ENCODE data around the gene SLIT3.

The SLIT3 gene

DNA sequence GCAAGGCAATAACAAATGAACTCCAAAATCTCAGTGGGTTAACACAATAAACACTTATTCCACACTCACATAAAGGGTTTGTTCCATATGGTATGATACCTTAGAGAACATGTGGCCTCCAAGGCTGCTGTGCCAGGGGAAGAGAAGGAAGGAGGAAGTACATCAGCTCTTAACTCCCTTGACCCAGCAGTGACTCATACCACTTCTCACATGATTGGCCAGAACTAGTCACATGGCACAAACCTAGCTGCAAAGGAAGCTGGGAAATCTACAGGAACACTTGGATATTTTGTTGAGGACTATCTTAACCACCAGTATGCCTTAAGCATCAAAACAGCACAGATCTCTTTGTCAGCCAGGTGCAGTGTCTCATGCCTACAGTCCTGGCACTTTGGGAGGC lies 99.3 kb downstream of the SLIT3 start:
- Histone ChIP-seq H3K27me3 (ENCODE audit: insufficient read depth, low read length, poor library complexity, severe bottlenecking) (no peaks in the 10 kb centered on the region), H3K79me2 (ENCODE audit: insufficient read depth, low read length) (no peaks in the 10 kb centered on the region), H3K9me3 (ENCODE audit: insufficient read depth, low read depth, low read length) (no peaks in the 10 kb centered on the region), H3K9me2 (replicated peaks; ENCODE audit: low read depth, low read length) (no peaks in the 10 kb centered on the region), H4K20me1 (ENCODE audit: insufficient read depth, low read length, poor library complexity, severe bottlenecking) (no peaks in the 10 kb centered on the region), H3K9ac (ENCODE audit: low read depth, low read length, poor library complexity, severe bottlenecking) (no peak overlapping the region), H2AFZ (ENCODE audit: low read length) (no peak overlapping the region), H3K4me1 (ENCODE audit: insufficient read depth, low read length, poor library complexity, severe bottlenecking) (no peaks in the 10 kb centered on the region), H3K4me3 (ENCODE audit: low read length, poor library complexity, severe bottlenecking) (no peak overlapping the region), H3K4me2 (ENCODE audit: low read depth, low read length, poor library complexity, severe bottlenecking) (no peak overlapping the region), H3K36me3 (ENCODE audit: insufficient read depth, low read length) (no peaks in the 10 kb centered on the region), H3F3A (ENCODE audit: low read depth) (no peaks in the 10 kb centered on the region)
- TF ChIP-seq, protein P1, sequence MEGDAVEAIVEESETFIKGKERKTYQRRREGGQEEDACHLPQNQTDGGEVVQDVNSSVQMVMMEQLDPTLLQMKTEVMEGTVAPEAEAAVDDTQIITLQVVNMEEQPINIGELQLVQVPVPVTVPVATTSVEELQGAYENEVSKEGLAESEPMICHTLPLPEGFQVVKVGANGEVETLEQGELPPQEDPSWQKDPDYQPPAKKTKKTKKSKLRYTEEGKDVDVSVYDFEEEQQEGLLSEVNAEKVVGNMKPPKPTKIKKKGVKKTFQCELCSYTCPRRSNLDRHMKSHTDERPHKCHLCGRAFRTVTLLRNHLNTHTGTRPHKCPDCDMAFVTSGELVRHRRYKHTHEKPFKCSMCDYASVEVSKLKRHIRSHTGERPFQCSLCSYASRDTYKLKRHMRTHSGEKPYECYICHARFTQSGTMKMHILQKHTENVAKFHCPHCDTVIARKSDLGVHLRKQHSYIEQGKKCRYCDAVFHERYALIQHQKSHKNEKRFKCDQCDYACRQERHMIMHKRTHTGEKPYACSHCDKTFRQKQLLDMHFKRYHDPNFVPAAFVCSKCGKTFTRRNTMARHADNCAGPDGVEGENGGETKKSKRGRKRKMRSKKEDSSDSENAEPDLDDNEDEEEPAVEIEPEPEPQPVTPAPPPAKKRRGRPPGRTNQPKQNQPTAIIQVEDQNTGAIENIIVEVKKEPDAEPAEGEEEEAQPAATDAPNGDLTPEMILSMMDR (conservative IDR thresholded peaks at IDR 0.05; ENCODE audit: low read length) = no peak
- TF ChIP-seq EZH2phosphoT487 (IDR thresholded peaks at IDR 0.05; ENCODE audit: borderline replicate concordance) = no peak

DNA sequence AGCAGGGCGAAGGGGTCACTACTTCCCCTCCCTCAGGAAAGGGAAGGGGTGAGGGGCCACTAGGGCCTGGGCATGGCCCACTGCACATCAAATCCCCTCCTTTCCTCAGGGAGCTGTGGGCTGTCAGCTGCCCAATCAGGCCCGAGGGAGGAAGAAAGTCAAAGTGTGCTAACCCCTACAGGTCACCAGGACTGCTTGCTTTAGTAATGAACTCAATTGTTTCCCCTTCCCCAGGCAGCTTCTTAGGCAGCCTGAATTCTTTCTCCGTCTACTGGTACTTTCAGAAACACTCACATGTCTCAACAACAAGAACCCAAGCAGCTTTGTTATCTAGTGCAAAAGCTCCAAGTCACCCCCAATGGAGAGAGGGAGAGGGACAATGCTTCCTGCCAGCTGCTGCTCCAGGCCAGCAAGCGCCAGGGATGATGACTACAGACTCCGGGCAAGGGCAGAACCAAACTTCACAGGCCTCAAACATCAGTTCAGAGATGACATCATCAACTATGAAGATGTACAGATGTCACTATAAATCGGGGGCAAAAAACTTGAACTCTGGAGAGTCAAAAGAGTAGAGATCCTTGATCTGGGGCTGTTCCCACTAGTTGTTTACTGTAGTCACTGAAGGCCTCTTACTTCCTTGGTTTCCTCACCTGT lies 100.7 kb downstream of the SLIT3 start:
- Histone ChIP-seq H3K9me3 (ENCODE audit: insufficient read depth, low read depth, low read length) (no peaks in the 10 kb centered on the region), H3K27me3 (ENCODE audit: insufficient read depth, low read length, poor library complexity, severe bottlenecking) (no peaks in the 10 kb centered on the region), H3K4me3 (ENCODE audit: low read length, poor library complexity, severe bottlenecking) (no peak overlapping the region), H3F3A (ENCODE audit: low read depth) (no peaks in the 10 kb centered on the region), H2AFZ (ENCODE audit: low read length) (no peak overlapping the region), H3K4me2 (ENCODE audit: low read depth, low read length, poor library complexity, severe bottlenecking) (no peak overlapping the region), H3K4me1 (ENCODE audit: insufficient read depth, low read length, poor library complexity, severe bottlenecking) (no peaks in the 10 kb centered on the region), H3K9me2 (replicated peaks; ENCODE audit: low read depth, low read length) (no peaks in the 10 kb centered on the region), H3K79me2 (ENCODE audit: insufficient read depth, low read length) (no peaks in the 10 kb centered on the region), H3K9ac (ENCODE audit: low read depth, low read length, poor library complexity, severe bottlenecking) (no peak overlapping the region), H3K36me3 (ENCODE audit: insufficient read depth, low read length) (no peaks in the 10 kb centered on the region), H4K20me1 (ENCODE audit: insufficient read depth, low read length, poor library complexity, severe bottlenecking) (no peaks in the 10 kb centered on the region)
- no peak for TF ChIP-seq EZH2phosphoT487 (IDR thresholded peaks at IDR 0.05; ENCODE audit: borderline replicate concordance)
- TF ChIP-seq, protein P1 (conservative IDR thresholded peaks at IDR 0.05; ENCODE audit: low read length) = no peak

DNA sequence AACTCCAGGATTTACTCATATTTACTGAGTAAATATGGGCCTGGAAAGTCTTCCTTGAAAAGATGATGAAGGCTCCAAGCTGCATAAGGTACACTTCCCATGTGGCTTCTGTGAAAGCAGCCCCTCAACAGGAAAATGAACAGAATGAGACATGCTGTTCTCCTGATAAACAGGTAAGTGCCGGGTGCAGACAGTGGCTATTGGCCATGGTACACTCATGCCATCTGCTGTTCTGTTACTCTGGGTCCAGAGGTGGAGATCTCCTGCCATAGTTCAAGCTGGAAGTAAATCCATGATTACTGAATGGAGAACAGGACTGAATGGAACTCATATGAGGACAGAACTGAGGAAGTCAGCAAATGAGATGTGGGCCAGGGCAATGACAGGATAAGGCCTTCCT lies 103.6 kb downstream of the SLIT3 start:
- Histone ChIP-seq H3K27me3 (ENCODE audit: insufficient read depth, low read length, poor library complexity, severe bottlenecking) (no peaks in the 10 kb centered on the region), H3K4me3 (ENCODE audit: low read length, poor library complexity, severe bottlenecking) (no peak overlapping the region), H3K4me2 (ENCODE audit: low read depth, low read length, poor library complexity, severe bottlenecking) (no peak overlapping the region), H3K9me3 (ENCODE audit: insufficient read depth, low read depth, low read length) (no peaks in the 10 kb centered on the region), H3K36me3 (ENCODE audit: insufficient read depth, low read length) (no peaks in the 10 kb centered on the region), H3K4me1 (ENCODE audit: insufficient read depth, low read length, poor library complexity, severe bottlenecking) (no peaks in the 10 kb centered on the region), H2AFZ (ENCODE audit: low read length) (no peak overlapping the region), H4K20me1 (ENCODE audit: insufficient read depth, low read length, poor library complexity, severe bottlenecking) (no peaks in the 10 kb centered on the region), H3F3A (ENCODE audit: low read depth) (no peaks in the 10 kb centered on the region), H3K9me2 (replicated peaks; ENCODE audit: low read depth, low read length) (no peaks in the 10 kb centered on the region), H3K9ac (ENCODE audit: low read depth, low read length, poor library complexity, severe bottlenecking) (no peak overlapping the region), H3K79me2 (ENCODE audit: insufficient read depth, low read length) (no peaks in the 10 kb centered on the region)
- TF ChIP-seq, protein P1 (conservative IDR thresholded peaks at IDR 0.05; ENCODE audit: low read length) = no peak

Data from Loucy (cell line).